Osteocyte (in vitro differentiated cells): ENCODE results near the gene HMGCL. TPM values are rescaled to one million over a fixed set of nuclear protein-coding genes. Genes with fewer than 3 reads are reported as not detected.
A peak's percentile ranks its signal among the peaks of the same experiment; 100 is the strongest.

Experiments
- DNase-seq: peaks from one replicate; pipeline ENCODE4 v3.0.0; 2021; ENCODE audit warnings: mixed read lengths; ENCODE audit not compliant: unreplicated experiment; ENCODE audit errors: extremely low spot score
- H3K27ac Mint-ChIP-seq: one replicate; pipeline ENCODE4 v1.8.0; 2021; ENCODE audit warnings: mild to moderate bottlenecking, mixed read lengths; ENCODE audit not compliant: unreplicated experiment
- H3K27me3 Mint-ChIP-seq: one replicate; pipeline ENCODE4 v1.8.0; 2021; ENCODE audit warnings: mixed read lengths; ENCODE audit not compliant: unreplicated experiment
- H3K36me3 Mint-ChIP-seq: one replicate; pipeline ENCODE4 v1.8.0; 2021; ENCODE audit warnings: mixed read lengths; ENCODE audit not compliant: unreplicated experiment
- H3K4me1 Mint-ChIP-seq: one replicate; pipeline ENCODE4 v1.8.0; 2021; ENCODE audit warnings: mixed read lengths; ENCODE audit not compliant: unreplicated experiment
- H3K4me3 Mint-ChIP-seq: one replicate; pipeline ENCODE4 v1.8.0; 2021; ENCODE audit warnings: mild to moderate bottlenecking, moderate library complexity, mixed read lengths; ENCODE audit not compliant: unreplicated experiment
- H3K9me3 Mint-ChIP-seq: one replicate; pipeline ENCODE4 v1.8.0; 2021; ENCODE audit warnings: mixed read lengths; ENCODE audit not compliant: unreplicated experiment
- CTCF ChIP-seq: fragments of 200-600 bp; sonication (generic); IDR thresholded peaks from 2 replicates; pipeline ENCODE4 v1.5.0; 2021; ENCODE audit warnings: antibody characterized with exemption, mild to moderate bottlenecking, moderate library complexity
- total RNA-seq: library from RNA; stranded (reverse); gene quantifications from 2 replicates; pipeline ENCODE4 v1.2.1, GENCODE V29; 2021

HMGCL gene
- total RNA-seq, 1 donor from 2014 or later = 37.4 TPM

GRCh38 chr1:23801338-23801748 is 23.9 kb downstream of the HMGCL start:
- no peaks in the 10 kb centered on the region for H3K9me3 Mint-ChIP-seq
- H3K27ac Mint-ChIP-seq = peak overlapping the region; percentile 74
- H3K4me3 Mint-ChIP-seq = peak overlapping the region; percentile 84
- DNase-seq = no peak
- peaks cover 13% of the 10 kb centered on the region for H3K36me3 Mint-ChIP-seq
- no peak for TF ChIP-seq CTCF
- H3K27me3 Mint-ChIP-seq = no peaks in the 10 kb centered on the region
- peaks cover 15% of the 10 kb centered on the region for H3K4me1 Mint-ChIP-seq

GRCh38 chr1:23800400-23801337 is 24.6 kb downstream of the HMGCL start, which contains the start of gene GALE:
Gene GALE, minus strand, starts transcription at chr1:23800754. Its CDS starts 1,747 bp downstream, at chr1:23799007.
- H3K9me3 Mint-ChIP-seq = no peaks in the 10 kb centered on the region
- no peak for TF ChIP-seq CTCF
- peak; percentile 96 for DNase-seq
- peaks cover 15% of the 10 kb centered on the region for H3K4me1 Mint-ChIP-seq
- H3K36me3 Mint-ChIP-seq = peaks cover 12% of the 10 kb centered on the region
- H3K27ac Mint-ChIP-seq = peak within 1 kb of the TSS; percentile 86
- peak within 1 kb of the TSS; percentile 84 for H3K4me3 Mint-ChIP-seq
- no peaks in the 10 kb centered on the region for H3K27me3 Mint-ChIP-seq

- DNase-seq = no peak
Observed at GRCh38 chr1:23799570-23800399, 25.4 kb downstream of the HMGCL start.

GRCh38 chr1:23799255-23799569 is 26.0 kb downstream of the HMGCL start:
- Mint-ChIP-seq H3K27me3 (no peaks in the 10 kb centered on the region), H3K27ac (peak overlapping the region; percentile 14), H3K9me3 (no peaks in the 10 kb centered on the region), H3K36me3 (peaks cover 7% of the 10 kb centered on the region), H3K4me3 (peak overlapping the region; percentile 84), H3K4me1 (peaks cover 15% of the 10 kb centered on the region)
- TF ChIP-seq CTCF = no peak
- DNase-seq = no peak

More at GRCh38 chr1:23799570-23800399, 25.4 kb downstream of the HMGCL start:
- Mint-ChIP-seq H3K4me3 (peak overlapping the region; percentile 84), H3K36me3 (peaks cover 7% of the 10 kb centered on the region), H3K4me1 (peaks cover 15% of the 10 kb centered on the region), H3K27me3 (no peaks in the 10 kb centered on the region), H3K27ac (peak overlapping the region; percentile 86), H3K9me3 (no peaks in the 10 kb centered on the region)
- no peak for TF ChIP-seq CTCF
